Measurements from ENCODE around the gene GRM7.

The GRM7 gene

GRCh38 chr3:7760718-7761117 lies 899.8 kb downstream of the GRM7 start:
- DNase-seq: no peak
- no peak overlapping the region for H3K4ac ChIP-seq (ENCODE audit: low read depth, low read length)
- H4K91ac ChIP-seq (ENCODE audit: low read depth, low read length): no peak overlapping the region
- H3K79me2 ChIP-seq (ENCODE audit: control insufficient read depth, insufficient read depth, low read length, poor library complexity): no peaks in the 10 kb centered on the region
- H3K18ac ChIP-seq (ENCODE audit: low read length): no peak overlapping the region
- no peak overlapping the region for H3K14ac ChIP-seq (ENCODE audit: low read length)
- H3K4me3 ChIP-seq (ENCODE audit: low read depth, low read length): no peak overlapping the region
- H3K4me1 ChIP-seq (ENCODE audit: control insufficient read depth in 1 of 2, insufficient read depth in 2 of 2, low read length in 2 of 2): no peaks in the 10 kb centered on the region
- H3K27me3 ChIP-seq (ENCODE audit: insufficient read depth, low read length): no peaks in the 10 kb centered on the region
- H3K79me1 ChIP-seq (ENCODE audit: low read length): no peaks in the 10 kb centered on the region
- no peaks in the 10 kb centered on the region for H3K36me3 ChIP-seq (ENCODE audit: control insufficient read depth in 1 of 2, insufficient read depth in 2 of 2, low read length in 2 of 2)
- no peak overlapping the region for H3K9ac ChIP-seq (ENCODE audit: low read length)
- H4K8ac ChIP-seq (ENCODE audit: low read depth, low read length): no peak overlapping the region
- H4K12ac ChIP-seq (ENCODE audit: low read depth, low read length): no peak overlapping the region
- no peak overlapping the region for H2AFZ ChIP-seq (ENCODE audit: insufficient read depth, low read length, poor library complexity)
- H3K4me2 ChIP-seq (ENCODE audit: low read length): no peak overlapping the region
- no peak overlapping the region for H2BK12ac ChIP-seq (ENCODE audit: low read length)
- H3K27ac ChIP-seq (ENCODE audit: low read depth, low read length): no peak overlapping the region
- H2AK5ac ChIP-seq (ENCODE audit: low read length): no peak overlapping the region
- H2BK120ac ChIP-seq (ENCODE audit: insufficient read depth, low read length, poor library complexity): no peak overlapping the region
- H3K23ac ChIP-seq (ENCODE audit: low read length): no peak overlapping the region
- H2BK5ac ChIP-seq (ENCODE audit: low read depth, low read length, poor library complexity): no peak overlapping the region
- H3K9me3 ChIP-seq (ENCODE audit: insufficient read depth, low read depth, low read length): no peaks in the 10 kb centered on the region

GRCh38 chr3:7764115-7764514 lies 903.2 kb downstream of the GRM7 start:
- Histone ChIP-seq H4K8ac (ENCODE audit: low read depth, low read length) (no peak overlapping the region), H2AK5ac (ENCODE audit: low read length) (no peak overlapping the region), H3K4me1 (ENCODE audit: control insufficient read depth in 1 of 2, insufficient read depth in 2 of 2, low read length in 2 of 2) (no peaks in the 10 kb centered on the region), H3K18ac (ENCODE audit: low read length) (no peak overlapping the region), H3K79me2 (ENCODE audit: control insufficient read depth, insufficient read depth, low read length, poor library complexity) (no peaks in the 10 kb centered on the region), H3K9ac (ENCODE audit: low read length) (no peak overlapping the region), H3K4me2 (ENCODE audit: low read length) (no peak overlapping the region), H2AFZ (ENCODE audit: insufficient read depth, low read length, poor library complexity) (no peak overlapping the region), H3K14ac (ENCODE audit: low read length) (no peak overlapping the region), H3K27me3 (ENCODE audit: insufficient read depth, low read length) (no peaks in the 10 kb centered on the region), H3K79me1 (ENCODE audit: low read length) (no peaks in the 10 kb centered on the region), H2BK120ac (ENCODE audit: insufficient read depth, low read length, poor library complexity) (no peak overlapping the region), H3K27ac (ENCODE audit: low read depth, low read length) (no peak overlapping the region), H3K4me3 (ENCODE audit: low read depth, low read length) (no peak overlapping the region), H4K12ac (ENCODE audit: low read depth, low read length) (no peak overlapping the region), H3K36me3 (ENCODE audit: control insufficient read depth in 1 of 2, insufficient read depth in 2 of 2, low read length in 2 of 2) (no peaks in the 10 kb centered on the region), H2BK5ac (ENCODE audit: low read depth, low read length, poor library complexity) (no peak overlapping the region), H4K91ac (ENCODE audit: low read depth, low read length) (no peak overlapping the region), H3K9me3 (ENCODE audit: insufficient read depth, low read depth, low read length) (no peaks in the 10 kb centered on the region), H3K4ac (ENCODE audit: low read depth, low read length) (no peak overlapping the region), H3K23ac (ENCODE audit: low read length) (no peak overlapping the region), H2BK12ac (ENCODE audit: low read length) (no peak overlapping the region)
- DNase-seq: no peak
- no CpG with 5 or more reads among the region's 2 CpGs for WGBS (ENCODE audit: extremely low coverage, insufficient coverage, insufficient read length)

- H3K23ac ChIP-seq (ENCODE audit: low read length): no peak overlapping the region
- no peaks in the 10 kb centered on the region for H3K79me2 ChIP-seq (ENCODE audit: control insufficient read depth, insufficient read depth, low read length, poor library complexity)
- WGBS (ENCODE audit: extremely low coverage, insufficient coverage, insufficient read length): no CpG with 5 or more reads among the region's 4 CpGs
- no peak overlapping the region for H3K27ac ChIP-seq (ENCODE audit: low read depth, low read length)
- no peak overlapping the region for H3K18ac ChIP-seq (ENCODE audit: low read length)
- no peak overlapping the region for H2AK5ac ChIP-seq (ENCODE audit: low read length)
- no peak overlapping the region for H4K12ac ChIP-seq (ENCODE audit: low read depth, low read length)
- no peak overlapping the region for H3K4me3 ChIP-seq (ENCODE audit: low read depth, low read length)
- no peaks in the 10 kb centered on the region for H3K9me3 ChIP-seq (ENCODE audit: insufficient read depth, low read depth, low read length)
- no peak overlapping the region for H3K9ac ChIP-seq (ENCODE audit: low read length)
- no peak for DNase-seq
- H4K91ac ChIP-seq (ENCODE audit: low read depth, low read length): no peak overlapping the region
- no peak overlapping the region for H3K14ac ChIP-seq (ENCODE audit: low read length)
- H2AFZ ChIP-seq (ENCODE audit: insufficient read depth, low read length, poor library complexity): no peak overlapping the region
- H3K4me1 ChIP-seq (ENCODE audit: control insufficient read depth in 1 of 2, insufficient read depth in 2 of 2, low read length in 2 of 2): no peaks in the 10 kb centered on the region
- no peak overlapping the region for H4K8ac ChIP-seq (ENCODE audit: low read depth, low read length)
- no peak overlapping the region for H2BK5ac ChIP-seq (ENCODE audit: low read depth, low read length, poor library complexity)
- H3K4me2 ChIP-seq (ENCODE audit: low read length): no peak overlapping the region
- H2BK120ac ChIP-seq (ENCODE audit: insufficient read depth, low read length, poor library complexity): no peak overlapping the region
- no peaks in the 10 kb centered on the region for H3K27me3 ChIP-seq (ENCODE audit: insufficient read depth, low read length)
- H3K4ac ChIP-seq (ENCODE audit: low read depth, low read length): no peak overlapping the region
- no peaks in the 10 kb centered on the region for H3K79me1 ChIP-seq (ENCODE audit: low read length)
- H2BK12ac ChIP-seq (ENCODE audit: low read length): no peak overlapping the region
- H3K36me3 ChIP-seq (ENCODE audit: control insufficient read depth in 1 of 2, insufficient read depth in 2 of 2, low read length in 2 of 2): no peaks in the 10 kb centered on the region
Observed at GRCh38 chr3:7766530-7766929, 905.6 kb downstream of the GRM7 start.

GRCh38 chr3:7779331-7779730 lies 918.4 kb downstream of the GRM7 start:
- H3K27me3 ChIP-seq (ENCODE audit: insufficient read depth, low read length): no peaks in the 10 kb centered on the region
- H2BK12ac ChIP-seq (ENCODE audit: low read length): no peak overlapping the region
- no peak overlapping the region for H4K12ac ChIP-seq (ENCODE audit: low read depth, low read length)
- no peak overlapping the region for H4K91ac ChIP-seq (ENCODE audit: low read depth, low read length)
- H2BK120ac ChIP-seq (ENCODE audit: insufficient read depth, low read length, poor library complexity): no peak overlapping the region
- no peak overlapping the region for H3K4me3 ChIP-seq (ENCODE audit: low read depth, low read length)
- H3K4ac ChIP-seq (ENCODE audit: low read depth, low read length): no peak overlapping the region
- no peak for DNase-seq
- H3K79me1 ChIP-seq (ENCODE audit: low read length): no peaks in the 10 kb centered on the region
- H3K9ac ChIP-seq (ENCODE audit: low read length): no peak overlapping the region
- H3K23ac ChIP-seq (ENCODE audit: low read length): no peak overlapping the region
- H3K4me2 ChIP-seq (ENCODE audit: low read length): no peak overlapping the region
- H4K8ac ChIP-seq (ENCODE audit: low read depth, low read length): no peak overlapping the region
- no peak overlapping the region for H2AK5ac ChIP-seq (ENCODE audit: low read length)
- H3K27ac ChIP-seq (ENCODE audit: low read depth, low read length): no peak overlapping the region
- no peak overlapping the region for H3K18ac ChIP-seq (ENCODE audit: low read length)
- no peaks in the 10 kb centered on the region for H3K79me2 ChIP-seq (ENCODE audit: control insufficient read depth, insufficient read depth, low read length, poor library complexity)
- no CpG with 5 or more reads among the region's 4 CpGs for WGBS (ENCODE audit: extremely low coverage, insufficient coverage, insufficient read length)
- H3K14ac ChIP-seq (ENCODE audit: low read length): no peak overlapping the region
- no peaks in the 10 kb centered on the region for H3K36me3 ChIP-seq (ENCODE audit: control insufficient read depth in 1 of 2, insufficient read depth in 2 of 2, low read length in 2 of 2)
- no peaks in the 10 kb centered on the region for H3K9me3 ChIP-seq (ENCODE audit: insufficient read depth, low read depth, low read length)
- H2BK5ac ChIP-seq (ENCODE audit: low read depth, low read length, poor library complexity): no peak overlapping the region
- H3K4me1 ChIP-seq (ENCODE audit: control insufficient read depth in 1 of 2, insufficient read depth in 2 of 2, low read length in 2 of 2): no peaks in the 10 kb centered on the region
- no peak overlapping the region for H2AFZ ChIP-seq (ENCODE audit: insufficient read depth, low read length, poor library complexity)

- H3K4ac ChIP-seq (ENCODE audit: low read depth, low read length): no peak overlapping the region
- no peak overlapping the region for H3K4me3 ChIP-seq (ENCODE audit: low read depth, low read length)
- no peak overlapping the region for H2BK12ac ChIP-seq (ENCODE audit: low read length)
- no peaks in the 10 kb centered on the region for H3K4me1 ChIP-seq (ENCODE audit: control insufficient read depth in 1 of 2, insufficient read depth in 2 of 2, low read length in 2 of 2)
- H4K91ac ChIP-seq (ENCODE audit: low read depth, low read length): no peak overlapping the region
- no peak overlapping the region for H3K27ac ChIP-seq (ENCODE audit: low read depth, low read length)
- no peaks in the 10 kb centered on the region for H3K79me1 ChIP-seq (ENCODE audit: low read length)
- H3K18ac ChIP-seq (ENCODE audit: low read length): no peak overlapping the region
- H2AFZ ChIP-seq (ENCODE audit: insufficient read depth, low read length, poor library complexity): no peak overlapping the region
- no peak for DNase-seq
- no CpG with 5 or more reads among the region's 4 CpGs for WGBS (ENCODE audit: extremely low coverage, insufficient coverage, insufficient read length)
- no peaks in the 10 kb centered on the region for H3K27me3 ChIP-seq (ENCODE audit: insufficient read depth, low read length)
- H3K9me3 ChIP-seq (ENCODE audit: insufficient read depth, low read depth, low read length): no peaks in the 10 kb centered on the region
- H3K4me2 ChIP-seq (ENCODE audit: low read length): no peak overlapping the region
- H2BK120ac ChIP-seq (ENCODE audit: insufficient read depth, low read length, poor library complexity): no peak overlapping the region
- no peak overlapping the region for H2BK5ac ChIP-seq (ENCODE audit: low read depth, low read length, poor library complexity)
- H4K8ac ChIP-seq (ENCODE audit: low read depth, low read length): no peak overlapping the region
- no peaks in the 10 kb centered on the region for H3K36me3 ChIP-seq (ENCODE audit: control insufficient read depth in 1 of 2, insufficient read depth in 2 of 2, low read length in 2 of 2)
- H4K12ac ChIP-seq (ENCODE audit: low read depth, low read length): no peak overlapping the region
- no peak overlapping the region for H3K9ac ChIP-seq (ENCODE audit: low read length)
- H2AK5ac ChIP-seq (ENCODE audit: low read length): no peak overlapping the region
- H3K23ac ChIP-seq (ENCODE audit: low read length): no peak overlapping the region
- no peak overlapping the region for H3K14ac ChIP-seq (ENCODE audit: low read length)
- no peaks in the 10 kb centered on the region for H3K79me2 ChIP-seq (ENCODE audit: control insufficient read depth, insufficient read depth, low read length, poor library complexity)
Observed at GRCh38 chr3:7781395-7781794, 920.5 kb downstream of the GRM7 start.
